Measurements from ENCODE around the gene PSMD9. TPM values are rescaled to one million over a fixed set of nuclear protein-coding genes. Genes with fewer than 3 reads are reported as not detected.
"Not testable (repeated sequence)": the region's sequence is repeated elsewhere in the genome, so short reads cannot be mapped to it uniquely, and the experiment has no call there.

Gene PSMD9
- total RNA-seq, 6 donors from 2014 or later: 28.1 to 59.1 (median 43.6) TPM

DNA sequence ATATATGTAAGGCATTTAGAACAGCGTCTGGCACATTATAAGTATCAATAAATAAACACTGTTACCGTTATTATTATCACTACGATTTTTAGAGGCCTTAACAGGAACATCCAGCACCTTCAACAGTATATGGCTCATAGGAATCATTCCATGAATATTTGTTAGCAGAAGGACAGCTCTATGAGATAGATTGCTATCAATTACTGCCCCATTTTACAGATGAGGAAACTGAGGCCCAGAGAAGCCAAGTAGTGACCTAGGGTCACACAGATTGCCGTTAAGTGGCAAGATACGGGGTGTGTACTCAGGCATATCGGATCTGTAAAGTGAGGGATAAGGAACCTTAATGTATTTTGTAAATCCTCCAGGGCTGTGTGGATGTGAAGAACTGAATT lies 510 bp upstream of the PSMD9 start:
- peak overlapping the region; percentile 20 to 76 (median 72) for H3K4me3 ChIP-seq
- DNase-seq (no peak), ATAC-seq (ENCODE audit: low FRiP score in 2 of 2) (no peak)
- TF ChIP-seq EP300 (IDR thresholded peaks at IDR 0.05): no peak
- TF ChIP-seq CTCF (IDR thresholded peaks at IDR 0.05): peak in 1 of 6 experiments; percentile 17
- H3K36me3 ChIP-seq: peaks cover 0 to 3% (median 2%) of the 10 kb centered on the region in 4 donors
- peak overlapping the region; percentile 91 to 96 (median 94) for H3K27ac ChIP-seq
- H3K27me3 ChIP-seq: no peaks in the 10 kb centered on the region
- H3K9me3 ChIP-seq: no peaks in the 10 kb centered on the region
- WGBS, 2 donors: 56 to 65% methylated on average over 6 of the region's 6 CpGs
- H3K4me1 ChIP-seq: peaks cover 19 to 29% (median 22%) of the 10 kb centered on the region in 4 donors

DNA sequence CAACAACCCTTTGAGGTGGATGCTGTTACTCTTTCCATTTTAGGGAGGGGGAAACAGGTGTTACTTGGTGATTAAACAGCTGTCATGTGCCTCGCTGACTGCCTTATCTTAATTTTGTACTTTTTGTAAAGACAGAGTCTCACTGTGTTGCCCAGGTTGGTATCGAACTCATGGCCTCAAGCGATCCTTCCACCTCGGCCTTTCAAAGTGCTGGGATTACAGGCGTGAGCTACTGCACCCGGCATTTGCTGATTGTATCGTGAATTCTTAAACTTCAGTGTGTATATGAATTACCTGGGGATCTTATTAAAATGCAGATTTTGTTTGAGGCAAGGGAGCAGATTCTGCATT lies 659 bp downstream of the PSMD9 start:
- ATAC-seq (ENCODE audit: low FRiP score in 2 of 2) (no peak), DNase-seq (no peak)
- Histone ChIP-seq H3K4me1 (peaks cover 20 to 40% (median 26%) of the 10 kb centered on the region in 4 donors), H3K36me3 (peaks cover 0 to 10% (median 2%) of the 10 kb centered on the region in 4 donors), H3K9me3 (no peaks in the 10 kb centered on the region), H3K27ac (peak overlapping the region; percentile 91 to 96 (median 94)), H3K27me3 (no peaks in the 10 kb centered on the region), H3K4me3 (peak overlapping the region; percentile 60 to 76 (median 72))
- no peak for TF ChIP-seq POLR2AphosphoS5 (IDR thresholded peaks at IDR 0.05)
- no peak for TF ChIP-seq POLR2A (IDR thresholded peaks at IDR 0.05)
- TF ChIP-seq EP300 (IDR thresholded peaks at IDR 0.05): no peak
- no peak for TF ChIP-seq CTCF (IDR thresholded peaks at IDR 0.05)
- WGBS, 2 donors: 0 to 3% methylated on average over 7 of the region's 7 CpGs

DNA sequence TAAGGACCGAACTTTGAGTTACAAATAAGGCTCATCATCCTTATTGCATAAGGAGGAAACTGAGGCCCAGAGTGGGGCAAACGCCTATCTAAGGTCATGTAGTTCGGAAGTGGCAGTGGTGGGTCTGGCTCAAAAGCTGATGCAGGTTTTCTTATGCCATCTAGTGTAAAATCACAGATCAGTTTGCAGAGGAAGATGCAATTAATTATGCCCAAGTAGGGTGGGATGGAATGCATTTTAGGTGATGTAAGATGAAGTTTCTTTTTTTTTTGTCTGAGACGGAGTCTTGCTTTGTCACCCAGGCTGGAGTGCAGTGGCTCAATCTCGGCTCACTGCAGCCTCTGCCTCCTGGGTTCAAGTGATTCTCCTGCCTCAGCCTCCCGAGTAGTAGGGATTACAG lies 1.1 kb downstream of the PSMD9 start:
- peaks cover 0 to 15% (median 4%) of the 10 kb centered on the region in 4 donors for H3K36me3 ChIP-seq
- 36 to 44% methylated on average over 6 of the region's 6 CpGs for WGBS, 2 donors
- H3K27ac ChIP-seq: peak overlapping the region in 3 of 4 donors; percentile 94 to 96 (median 94)
- not testable (repeated sequence) for H3K9me3 ChIP-seq; ATAC-seq (ENCODE audit: low FRiP score in 2 of 2); DNase-seq; H3K27me3 ChIP-seq
- H3K4me3 ChIP-seq: peak overlapping the region; percentile 60 to 76 (median 72)
- peaks cover 20 to 40% (median 27%) of the 10 kb centered on the region in 4 donors for H3K4me1 ChIP-seq

- Histone ChIP-seq H3K27ac (no peak overlapping the region), H3K27me3 (no peaks in the 10 kb centered on the region), H3K9me3 (no peaks in the 10 kb centered on the region), H3K4me3 (no peak overlapping the region), H3K36me3 (peaks cover 5 to 47% (median 23%) of the 10 kb centered on the region in 4 donors), H3K4me1 (peaks cover 18 to 39% (median 26%) of the 10 kb centered on the region in 4 donors)
- ATAC-seq (ENCODE audit: low FRiP score in 2 of 2) (no peak), DNase-seq (no peak)
- no peak for TF ChIP-seq POLR2A (IDR thresholded peaks at IDR 0.05)
- TF ChIP-seq CTCF (IDR thresholded peaks at IDR 0.05): no peak
- TF ChIP-seq EP300 (IDR thresholded peaks at IDR 0.05): no peak
- TF ChIP-seq POLR2AphosphoS5 (IDR thresholded peaks at IDR 0.05): no peak
- WGBS, 2 donors: 90 to 91% methylated on average over 13 of the region's 13 CpGs
These were observed 4.3 kb downstream of the PSMD9 start for GRCh38 chr12:121892673-121893561.

GRCh38 chr12:121893961-121894460 lies 5.4 kb downstream of the PSMD9 start:
- ATAC-seq (ENCODE audit: low FRiP score in 2 of 2): no peak

More at GRCh38 chr12:121893961-121894460, 5.4 kb downstream of the PSMD9 start:
- TF ChIP-seq EP300 (IDR thresholded peaks at IDR 0.05) (no peak), CTCF (IDR thresholded peaks at IDR 0.05) (no peak), POLR2AphosphoS5 (IDR thresholded peaks at IDR 0.05) (no peak), POLR2A (IDR thresholded peaks at IDR 0.05) (no peak)
- Histone ChIP-seq H3K4me3 (no peak overlapping the region), H3K36me3 (peaks cover 5 to 58% (median 30%) of the 10 kb centered on the region in 4 donors), H3K9me3 (no peaks in the 10 kb centered on the region), H3K4me1 (peaks cover 14 to 35% (median 23%) of the 10 kb centered on the region in 4 donors), H3K27ac (peak overlapping the region in 1 of 4 donors; percentile 30), H3K27me3 (no peaks in the 10 kb centered on the region)
- no peak for DNase-seq
- 54 to 58% methylated on average over 1 of the region's 1 CpG for WGBS, 2 donors

All from upper lobe of left lung (tissue), 6 donors.